ENCODE data around the gene MICAL2.

The MICAL2 gene

DNA sequence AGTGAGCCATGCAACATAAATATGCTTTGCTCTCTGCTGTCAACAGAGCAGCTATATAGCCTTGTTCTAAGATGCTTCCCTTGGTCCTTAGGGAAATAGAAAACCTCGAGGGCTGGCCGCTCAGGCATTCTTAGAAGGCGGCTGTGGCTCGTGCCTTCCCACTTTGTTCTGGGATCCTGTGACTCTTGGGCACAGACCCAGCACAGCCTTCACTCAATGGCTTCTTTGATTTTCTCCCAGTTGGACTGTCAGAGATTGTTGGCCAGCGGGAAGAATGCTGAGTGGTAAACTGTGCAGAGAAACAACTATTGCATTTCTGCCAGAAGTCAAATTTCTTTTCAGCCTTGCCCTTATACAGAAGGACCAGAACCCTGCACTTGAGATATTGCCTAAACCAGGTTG, 9.5 kb upstream of the MICAL2 start:
- peak; percentile 45 for DNase-seq

- DNase-seq: no peak
Measured at GRCh38 chr11:12101318-12101717, 9.1 kb upstream of the MICAL2 start.

- DNase-seq: no peak
Measured at GRCh38 chr11:12102588-12103410, 7.6 kb upstream of the MICAL2 start.

DNA sequence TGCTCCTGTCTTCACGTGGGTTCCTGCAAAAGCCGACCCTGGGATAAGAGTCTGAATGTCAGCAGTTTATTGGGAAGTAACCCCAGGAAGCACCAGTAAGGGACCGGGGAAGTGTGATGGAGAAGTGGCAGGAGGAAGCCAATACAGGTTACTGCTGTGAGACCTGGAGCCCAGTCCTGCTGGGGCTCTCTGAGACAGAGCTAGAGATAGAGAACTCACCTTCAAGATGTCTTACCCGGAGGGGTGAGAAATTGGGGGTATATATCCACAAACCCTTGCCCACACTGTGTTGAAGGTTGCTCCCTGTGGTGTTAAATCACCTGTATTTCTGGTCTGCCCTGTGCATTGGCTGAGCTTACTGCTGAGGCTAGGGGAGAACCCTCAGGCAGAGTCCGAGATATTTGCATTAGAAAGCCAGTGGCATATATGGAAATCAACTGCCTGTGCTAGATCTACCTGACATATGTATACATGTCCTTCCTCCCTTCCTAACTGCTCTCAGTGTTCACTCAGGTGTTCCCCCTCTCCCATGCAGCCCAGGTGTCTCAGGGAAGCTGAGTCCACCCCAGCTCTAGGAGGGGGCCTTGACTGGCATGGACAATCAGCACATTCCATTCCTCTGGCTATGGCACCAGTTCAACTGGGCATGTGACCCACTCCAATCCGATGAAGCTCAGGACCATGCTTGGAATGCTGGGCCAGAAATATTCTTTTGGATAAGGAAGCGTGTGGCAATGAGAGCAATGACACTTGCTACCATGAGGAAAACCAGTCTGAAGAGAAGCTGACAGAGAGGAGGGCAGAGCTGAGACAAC, 6.8 kb upstream of the MICAL2 start:
- DNase-seq: no peak

DNA sequence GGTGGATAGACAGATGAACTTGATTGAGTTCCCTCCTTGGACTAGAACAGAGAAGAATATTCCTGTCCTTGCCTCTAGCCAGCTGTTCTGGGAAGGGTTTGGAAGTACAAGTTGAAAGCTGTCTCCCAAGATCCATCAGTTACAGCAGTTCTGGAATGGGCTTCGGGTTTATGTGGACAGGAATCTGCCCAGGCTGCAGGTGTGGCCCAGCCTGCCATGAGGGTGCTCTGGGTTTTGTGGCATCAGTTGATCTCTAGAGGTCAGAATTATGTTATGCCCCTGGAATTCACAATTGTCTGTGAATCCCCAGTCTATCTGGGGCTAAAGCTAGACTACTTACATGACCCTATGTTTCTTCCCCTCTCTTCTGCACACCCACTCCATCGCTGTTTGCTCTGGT, 4.9 kb upstream of the MICAL2 start:
- no peak for DNase-seq

DNA sequence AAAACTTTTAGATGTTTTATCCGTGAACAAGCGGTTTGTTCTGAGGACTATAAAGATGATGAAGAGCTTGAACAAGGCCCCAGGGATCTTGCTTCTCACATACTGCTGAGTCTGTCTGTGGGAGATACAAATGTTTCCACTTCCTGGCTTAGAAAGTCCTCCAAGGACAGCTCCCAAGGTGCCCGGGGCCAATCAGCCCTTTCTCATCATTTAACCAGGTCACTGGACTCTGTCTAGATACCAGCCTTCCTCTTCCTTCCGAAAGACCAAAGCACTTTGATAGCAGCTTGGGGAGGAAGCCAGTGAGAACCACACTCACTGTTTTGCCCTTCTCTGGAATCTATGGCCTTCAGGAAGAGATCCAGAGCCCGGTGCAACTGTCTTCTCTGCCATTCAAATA, 4.3 kb upstream of the MICAL2 start:
- DNase-seq: no peak

GRCh38 chr11:12106501-12106900, 3.9 kb upstream of the MICAL2 start:
- no peak for DNase-seq

DNA sequence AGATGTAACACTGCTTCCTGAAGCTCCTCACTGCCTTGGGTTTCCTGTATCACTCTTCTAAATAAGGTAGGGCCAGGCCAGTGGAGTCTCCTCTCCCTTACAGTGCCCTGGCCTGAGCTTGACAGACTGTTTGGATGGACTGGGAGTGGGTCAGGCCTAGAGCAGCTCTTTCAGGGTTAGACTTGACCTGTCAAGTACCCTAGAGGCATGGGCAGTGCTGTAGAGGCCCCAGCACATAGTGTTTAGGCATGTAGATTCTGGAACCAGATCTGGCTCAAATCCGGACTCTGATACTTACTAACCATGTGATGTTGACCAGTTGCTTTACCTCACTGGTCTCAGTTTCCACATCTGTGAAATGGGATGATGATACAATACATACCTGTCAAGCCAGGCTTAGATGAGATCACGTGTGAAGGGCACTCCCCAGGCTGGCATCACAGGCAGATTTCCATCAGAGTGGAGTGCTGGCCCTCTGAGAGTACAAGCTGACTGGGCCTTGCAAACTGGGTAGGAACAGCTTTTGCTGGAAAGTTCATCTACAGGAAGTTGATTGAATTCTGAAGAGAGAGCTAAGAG, 1.4 kb upstream of the MICAL2 start:
- DNase-seq: no peak

DNA sequence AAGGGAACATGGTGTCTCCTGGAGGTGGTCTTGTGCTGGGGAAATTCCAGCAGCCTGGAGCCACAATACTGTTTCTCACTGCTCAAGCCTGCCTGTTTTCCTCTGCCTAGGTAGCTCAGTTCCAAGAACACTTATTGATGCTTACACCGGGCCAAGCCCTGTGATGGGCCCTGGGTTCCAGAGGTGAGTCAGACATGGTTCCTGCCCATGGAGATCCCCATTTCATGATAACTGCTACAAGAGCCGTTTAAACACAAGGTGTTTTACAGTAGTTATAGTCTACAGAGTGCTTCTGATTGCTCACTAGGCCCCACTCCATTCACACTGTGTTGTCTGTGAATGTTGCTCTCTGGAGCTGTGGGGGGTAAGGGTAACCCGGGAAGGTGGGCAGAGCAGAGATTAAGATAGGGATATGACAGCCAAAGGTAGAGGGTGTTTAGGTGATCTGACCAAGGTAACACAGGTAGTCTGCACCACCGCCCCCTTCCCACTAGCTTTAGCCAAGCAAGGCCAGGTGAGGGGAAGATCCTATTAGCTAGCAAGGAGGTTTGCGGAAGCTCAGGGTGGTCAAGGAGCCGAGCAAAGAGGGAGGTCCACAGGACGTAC, 696 bp upstream of the MICAL2 start:
- no peak for DNase-seq

DNA sequence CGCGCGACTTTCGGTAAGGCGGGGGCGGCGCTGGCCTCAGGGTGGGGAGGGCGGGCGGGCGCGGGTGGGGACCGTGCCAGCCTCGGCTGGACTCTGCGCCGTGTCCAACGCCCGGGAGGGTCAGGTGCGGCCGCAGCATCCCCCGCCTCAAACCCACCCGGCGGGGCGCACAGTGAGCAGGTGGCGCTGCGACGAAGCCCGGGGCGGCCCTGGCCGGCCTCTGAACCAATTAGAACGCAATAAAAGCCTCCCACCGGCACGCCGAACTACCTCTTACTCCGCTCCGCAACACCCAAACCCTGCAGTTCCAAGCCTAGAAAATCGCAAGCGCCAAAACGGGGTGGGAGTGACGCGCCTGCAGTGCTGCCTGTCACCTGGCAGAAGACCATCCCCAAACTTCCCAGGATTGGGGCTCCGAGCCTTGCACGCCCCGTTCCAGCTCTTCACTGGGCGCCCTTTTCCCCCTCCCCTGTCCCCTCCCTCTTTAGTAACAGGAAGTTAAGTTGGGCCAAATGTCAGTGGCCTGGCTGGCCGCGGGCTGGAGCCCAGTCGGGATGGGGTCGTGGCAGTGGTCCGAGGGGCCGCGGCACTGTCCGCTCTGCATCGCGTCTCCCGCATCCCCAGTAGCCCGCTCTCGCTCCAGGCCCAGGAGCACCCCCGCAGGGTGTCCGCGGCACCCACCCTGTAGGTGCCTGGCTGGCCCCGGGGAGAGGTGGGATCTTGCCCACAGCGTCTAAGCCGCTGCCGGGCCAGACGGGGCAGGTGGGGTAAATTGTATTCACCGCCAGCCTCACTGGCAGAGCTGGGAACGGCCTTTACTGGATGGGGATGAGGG, 541 bp downstream of the MICAL2 start:
- DNase-seq: peak; percentile 36

DNA sequence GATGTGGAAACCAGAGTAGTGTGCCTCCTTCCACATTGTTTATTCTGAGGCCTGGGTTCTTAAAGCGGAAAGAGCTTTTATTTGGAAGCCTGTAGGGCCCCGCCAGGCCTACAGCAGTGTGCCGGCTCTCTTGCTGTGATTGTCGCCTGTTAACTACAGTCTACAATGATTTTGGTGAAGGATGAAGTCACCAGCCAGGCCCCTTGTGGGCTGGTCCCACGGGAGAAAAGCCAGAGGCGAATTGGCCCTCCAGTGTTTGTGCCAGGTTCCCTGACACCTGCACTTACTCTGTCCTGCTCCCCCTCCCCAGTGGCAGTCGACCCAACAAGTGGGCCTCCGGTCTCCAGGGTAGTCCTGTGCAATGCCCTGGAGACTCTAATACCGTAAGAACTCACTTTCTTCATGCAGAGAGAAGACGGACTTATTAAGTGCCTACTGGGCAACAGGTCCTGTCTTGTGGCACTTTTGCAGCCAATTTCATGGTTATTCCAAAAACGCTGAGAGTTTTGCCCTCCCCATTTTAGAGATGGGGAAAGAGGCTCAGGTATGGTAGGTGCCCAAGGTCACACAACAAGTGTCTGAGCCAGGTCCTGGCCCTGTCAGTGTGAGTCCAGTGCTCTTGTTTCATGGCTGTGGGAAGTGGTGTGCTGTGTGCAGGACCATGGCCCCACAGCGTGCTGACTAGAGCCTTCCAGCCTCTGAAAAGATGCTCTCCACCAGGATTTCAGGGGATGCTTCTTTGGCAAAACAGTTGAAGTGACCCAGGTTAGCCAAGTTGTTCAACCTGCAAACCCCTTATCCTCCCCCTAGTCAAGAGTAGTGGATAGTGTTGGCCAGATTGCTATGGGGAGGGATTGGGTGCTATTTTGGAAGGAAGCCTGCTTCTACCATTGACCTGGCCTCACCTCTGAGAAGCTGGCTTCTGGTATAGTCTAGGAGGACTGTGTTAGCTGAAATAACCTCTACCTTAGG, 1.4 kb downstream of the MICAL2 start:
- DNase-seq: no peak

GRCh38 chr11:12112750-12113149, 2.4 kb downstream of the MICAL2 start:
- DNase-seq: no peak

GRCh38 chr11:12113294-12113693, 2.9 kb downstream of the MICAL2 start:
- DNase-seq: no peak

DNA sequence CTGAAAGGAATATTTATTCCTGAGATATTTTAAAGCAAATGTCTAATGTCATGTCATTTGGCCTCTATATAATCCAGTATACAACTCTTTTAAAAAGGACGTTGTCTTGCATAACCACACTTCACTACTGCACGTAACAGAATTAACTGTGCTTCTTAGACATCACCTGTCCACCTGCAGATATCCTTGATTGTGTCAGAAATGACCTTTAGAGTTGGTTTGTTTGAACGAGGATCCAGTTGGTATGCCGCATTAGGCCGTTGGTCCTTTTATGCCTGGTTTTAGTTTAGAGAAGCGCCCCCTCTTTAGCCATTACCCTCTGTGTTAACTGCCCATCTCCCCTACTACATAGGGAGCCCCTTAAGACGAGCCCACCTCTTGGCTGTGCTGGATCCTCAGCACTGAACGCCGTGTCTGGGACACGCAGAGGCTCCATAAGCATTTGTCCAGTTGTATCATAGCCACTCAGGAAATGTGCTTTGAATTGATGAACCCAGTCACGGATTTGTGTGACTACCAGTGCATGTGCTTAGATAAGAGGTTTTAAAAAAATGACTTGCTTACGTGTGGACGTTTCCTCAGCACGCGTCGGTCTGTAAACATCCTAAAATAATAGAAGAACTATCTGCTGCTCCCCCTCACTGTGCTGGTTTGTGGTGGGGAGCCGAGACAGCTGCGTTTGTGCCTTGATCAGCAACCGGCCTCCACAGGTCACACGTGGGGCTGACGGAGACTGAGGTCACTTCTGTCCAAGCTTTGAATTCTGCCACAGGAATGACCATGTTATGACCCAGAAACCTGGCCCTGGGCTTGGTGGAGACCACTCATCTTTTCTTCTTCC, 4.0 kb downstream of the MICAL2 start:
- DNase-seq: no peak

- no peak for DNase-seq
Measured at GRCh38 chr11:12116425-12117032, 6.1 kb downstream of the MICAL2 start.

- no peak for DNase-seq
Measured at GRCh38 chr11:12117200-12117599, 6.8 kb downstream of the MICAL2 start.

GRCh38 chr11:12117611-12118010, 7.2 kb downstream of the MICAL2 start:
- no peak for DNase-seq

GRCh38 chr11:12118949-12119348, 8.6 kb downstream of the MICAL2 start:
- DNase-seq: no peak

DNA sequence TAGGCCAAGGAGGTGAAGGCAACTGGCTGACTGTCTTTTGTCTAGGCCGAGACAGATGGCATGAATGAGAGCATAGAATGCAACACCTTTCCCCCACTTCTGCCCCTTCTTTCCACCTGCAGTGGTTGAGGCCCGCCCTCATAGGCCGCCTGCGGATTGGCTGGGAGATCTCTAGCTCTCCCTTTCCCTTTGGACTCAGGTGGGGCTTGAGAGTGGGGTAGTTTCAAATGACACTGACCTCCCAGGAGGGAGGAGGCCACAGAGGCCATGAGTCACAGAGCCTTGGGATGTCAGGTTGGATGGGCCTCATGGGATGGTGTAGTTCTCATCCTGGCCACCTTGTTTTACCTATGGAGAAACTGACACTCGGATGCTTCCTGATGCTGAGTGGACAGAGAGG, 9.1 kb downstream of the MICAL2 start:
- DNase-seq: no peak
